ENCODE results near the gene CCDC106. TPM values are rescaled to one million over a fixed set of nuclear protein-coding genes. Genes with fewer than 3 reads are reported as not detected.

Gene CCDC106
- total RNA-seq, 1 experiment from 2014 or later, result 17.4 TPM

DNA sequence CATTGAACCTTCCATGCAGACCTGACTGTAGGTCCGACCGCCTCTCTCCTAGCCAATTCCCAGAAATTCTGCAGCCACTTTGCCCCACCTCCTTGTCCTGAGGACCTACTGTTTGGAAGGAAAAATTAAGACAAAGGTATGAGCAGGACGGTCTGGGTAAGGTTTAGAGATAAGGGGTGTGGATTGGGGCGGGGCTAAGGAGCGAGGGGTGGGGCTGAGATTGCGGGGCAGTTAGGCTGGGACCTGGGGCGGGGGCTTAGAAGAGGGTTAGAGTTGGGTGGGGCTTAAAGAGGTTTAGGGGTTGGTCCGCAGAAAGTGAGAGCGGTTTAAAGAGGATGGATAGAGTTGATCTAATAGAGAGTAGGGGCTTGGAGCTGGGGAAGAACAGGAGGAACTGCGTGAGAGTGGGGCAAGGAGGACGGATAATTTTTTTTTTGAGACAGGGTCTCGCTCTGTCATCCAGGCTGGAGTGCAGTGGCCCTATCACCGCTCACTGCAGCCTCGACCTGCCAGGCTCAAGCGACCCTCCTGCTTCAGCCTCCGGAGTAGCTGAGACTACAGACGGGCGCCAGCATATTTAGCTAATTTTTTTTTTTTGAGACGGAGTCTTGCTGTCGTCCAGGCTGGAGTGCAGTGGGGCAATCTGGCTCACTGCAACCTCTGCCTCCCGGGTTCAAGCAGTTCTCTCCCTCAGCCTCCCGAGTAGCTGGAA is 44.3 kb upstream of the CCDC106 start:
- H3K27me3 ChIP-seq (replicated peaks; ENCODE audit: control insufficient read depth, insufficient read depth, low read length), result no peaks in the 10 kb centered on the region
- peak overlapping the region; percentile 79 for H3K27ac Mint-ChIP-seq (ENCODE audit: unreplicated experiment)
- peaks cover 3% of the 10 kb centered on the region for H3K9me3 Mint-ChIP-seq (ENCODE audit: unreplicated experiment)
- H3K4me1 ChIP-seq, result peaks cover 7% of the 10 kb centered on the region
- TF ChIP-seq, protein P1, sequence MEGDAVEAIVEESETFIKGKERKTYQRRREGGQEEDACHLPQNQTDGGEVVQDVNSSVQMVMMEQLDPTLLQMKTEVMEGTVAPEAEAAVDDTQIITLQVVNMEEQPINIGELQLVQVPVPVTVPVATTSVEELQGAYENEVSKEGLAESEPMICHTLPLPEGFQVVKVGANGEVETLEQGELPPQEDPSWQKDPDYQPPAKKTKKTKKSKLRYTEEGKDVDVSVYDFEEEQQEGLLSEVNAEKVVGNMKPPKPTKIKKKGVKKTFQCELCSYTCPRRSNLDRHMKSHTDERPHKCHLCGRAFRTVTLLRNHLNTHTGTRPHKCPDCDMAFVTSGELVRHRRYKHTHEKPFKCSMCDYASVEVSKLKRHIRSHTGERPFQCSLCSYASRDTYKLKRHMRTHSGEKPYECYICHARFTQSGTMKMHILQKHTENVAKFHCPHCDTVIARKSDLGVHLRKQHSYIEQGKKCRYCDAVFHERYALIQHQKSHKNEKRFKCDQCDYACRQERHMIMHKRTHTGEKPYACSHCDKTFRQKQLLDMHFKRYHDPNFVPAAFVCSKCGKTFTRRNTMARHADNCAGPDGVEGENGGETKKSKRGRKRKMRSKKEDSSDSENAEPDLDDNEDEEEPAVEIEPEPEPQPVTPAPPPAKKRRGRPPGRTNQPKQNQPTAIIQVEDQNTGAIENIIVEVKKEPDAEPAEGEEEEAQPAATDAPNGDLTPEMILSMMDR (IDR thresholded peaks at IDR 0.05; ENCODE audit: insufficient read depth in 1 of 2, low read depth in 1 of 2, low read length in 1 of 2, severe bottlenecking in 1 of 2, unreplicated experiment in 1 of 2), result no peak
- peak overlapping the region; percentile 86 for H3K4me3 Mint-ChIP-seq (ENCODE audit: unreplicated experiment)
- intact Hi-C loops (cut with micrococcal nuclease; ENCODE audit: unreplicated experiment), result no loop called here
- ChIA-PET CTCF (interaction anchor here (1.0 to 3.0 kb wide), 4 partner anchors 22 to 100 kb away, joined by 3 to 16 read pairs (median 8); partner anchors contain the start of gene SBK3), POLR2A (interaction anchor here (0.6 to 2.8 kb wide), 8 partner anchors 15 to 114 kb away, joined by 3 to 17 read pairs (median 6); partner anchors contain the start of gene ZNF784)
- H3K4me1 Mint-ChIP-seq (ENCODE audit: low read depth, unreplicated experiment), result peaks cover 15% of the 10 kb centered on the region
- H3K9me3 ChIP-seq, result no peaks in the 10 kb centered on the region
- peaks cover 50% of the 10 kb centered on the region for H3K36me3 Mint-ChIP-seq (ENCODE audit: insufficient read depth, unreplicated experiment)
- BruUV-seq (replicated peaks), result no TSS peak
- no peaks in the 10 kb centered on the region for H3K27me3 Mint-ChIP-seq (ENCODE audit: insufficient read depth, unreplicated experiment)
- no peaks in the 10 kb centered on the region for H3K36me3 ChIP-seq (ENCODE audit: control insufficient read depth, insufficient read depth, low read length)
- DNase-seq, result no peak
- peak overlapping the region; percentile 87 for H3K4me3 ChIP-seq (ENCODE audit: low read depth, low read length)

DNA sequence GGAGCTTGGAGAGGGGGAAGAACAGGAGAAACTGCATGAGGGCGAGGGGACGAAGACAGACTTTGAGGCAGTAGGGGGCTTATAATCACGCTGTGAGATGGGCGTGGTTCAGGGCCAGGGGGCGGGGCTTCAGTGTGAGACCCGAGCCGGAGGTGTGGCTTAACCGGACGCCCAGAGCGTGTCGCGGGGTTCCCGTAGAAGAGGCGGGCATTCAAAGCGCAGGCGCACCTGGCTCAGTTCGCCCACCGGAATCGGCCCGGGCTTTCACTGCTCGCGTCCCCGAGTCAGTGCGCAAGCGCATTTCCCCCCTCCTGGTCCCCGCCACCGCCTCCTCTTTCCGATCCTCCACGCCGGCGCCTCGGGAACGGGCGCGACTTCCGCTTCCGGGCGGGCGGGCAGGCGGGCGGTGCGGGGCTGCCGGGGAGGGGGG is 42.8 kb upstream of the CCDC106 start:
- Mint-ChIP-seq H3K36me3 (ENCODE audit: insufficient read depth, unreplicated experiment) (peaks cover 38% of the 10 kb centered on the region), H3K27me3 (ENCODE audit: insufficient read depth, unreplicated experiment) (no peaks in the 10 kb centered on the region), H3K4me3 (ENCODE audit: unreplicated experiment) (peak overlapping the region; percentile 86), H3K9me3 (ENCODE audit: unreplicated experiment) (no peaks in the 10 kb centered on the region), H3K27ac (ENCODE audit: unreplicated experiment) (peak overlapping the region; percentile 80), H3K4me1 (ENCODE audit: low read depth, unreplicated experiment) (peaks cover 12% of the 10 kb centered on the region)
- intact Hi-C loops (cut with micrococcal nuclease; ENCODE audit: unreplicated experiment), result loop anchor here (1.0 kb wide), 2 partner anchors 24 to 56 kb away; no protein-coding TSS in a partner anchor
- Histone ChIP-seq H3K4me1 (peaks cover 6% of the 10 kb centered on the region; the same call in 1 of the 2 replicates), H3K27me3 (replicated peaks; ENCODE audit: control insufficient read depth, insufficient read depth, low read length) (no peaks in the 10 kb centered on the region), H3K4me3 (ENCODE audit: low read depth, low read length) (peak overlapping the region; percentile 87), H3K9me3 (no peaks in the 10 kb centered on the region), H3K36me3 (ENCODE audit: control insufficient read depth, insufficient read depth, low read length) (no peaks in the 10 kb centered on the region)
- CTCF ChIA-PET, result interaction anchor here (0.6 to 3.0 kb wide), 10 partner anchors 19 to 137 kb away, joined by 5 to 30 read pairs (median 6); partner anchors contain the start of gene ZNF784
- no TSS peak for BruUV-seq (replicated peaks)
- DNase-seq, result peak; percentile 99
- POLR2A ChIA-PET, result interaction anchor here (0.6 to 2.8 kb wide), 11 partner anchors 18 to 266 kb away, joined by 3 to 17 read pairs (median 4); partner anchors contain the start of genes ISOC2, ZNF628 and ZNF784
- TF ChIP-seq, protein P1 (IDR thresholded peaks at IDR 0.05; ENCODE audit: insufficient read depth in 1 of 2, low read depth in 1 of 2, low read length in 1 of 2, severe bottlenecking in 1 of 2, unreplicated experiment in 1 of 2), result no peak

DNA sequence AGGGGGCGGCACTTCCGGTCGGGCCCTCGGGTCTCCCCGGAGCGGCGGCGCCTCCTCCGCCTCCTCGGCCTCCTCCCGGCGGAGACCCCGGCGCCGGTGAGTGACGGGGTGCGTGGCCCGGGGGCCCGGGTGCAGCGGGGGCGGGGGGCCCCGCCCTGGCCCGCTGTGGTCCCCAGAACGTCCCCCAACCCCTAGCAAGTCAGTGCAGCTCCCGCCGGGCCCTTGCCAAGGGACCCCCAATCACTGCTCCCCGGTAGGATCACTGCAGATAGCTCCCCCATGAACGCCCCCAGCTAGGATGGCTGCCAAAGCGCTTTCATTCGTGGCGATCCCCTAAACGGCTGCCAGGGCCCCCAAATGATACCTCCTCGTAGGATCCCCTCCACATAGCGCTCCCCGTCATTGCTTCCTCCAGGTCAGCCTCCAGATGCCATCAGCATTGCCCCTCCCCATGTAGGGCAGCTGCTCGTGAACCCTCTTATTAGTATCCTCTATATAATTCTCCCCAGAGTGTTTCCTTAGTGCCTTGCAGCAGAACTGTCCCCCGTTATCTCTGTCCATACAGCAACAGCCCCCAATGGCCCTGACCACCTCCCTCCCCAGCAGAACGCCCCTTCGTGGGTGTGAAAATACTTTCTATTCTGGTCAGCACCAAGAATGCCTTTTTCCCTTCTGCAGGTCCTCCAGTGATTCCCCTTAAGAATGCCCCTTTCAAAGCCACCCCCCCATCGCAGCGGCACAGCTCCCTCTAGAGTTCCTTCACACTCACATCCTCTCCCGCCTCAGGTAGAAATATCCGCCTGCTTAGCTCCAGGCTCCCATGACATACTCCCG is 42.2 kb upstream of the CCDC106 start, which contains the start of gene ZNF865:
Gene ZNF865 (plus strand): TSS at position 11 of the 834 bp plus-strand sequence. CDS start 7,972 bp downstream, outside the sequence.
- Histone ChIP-seq H3K4me3 (ENCODE audit: low read depth, low read length) (peak within 1 kb of the TSS; percentile 87), H3K36me3 (ENCODE audit: control insufficient read depth, insufficient read depth, low read length) (no peaks in the 10 kb centered on the region), H3K27me3 (replicated peaks; ENCODE audit: control insufficient read depth, insufficient read depth, low read length) (no peaks in the 10 kb centered on the region), H3K9me3 (no peaks in the 10 kb centered on the region), H3K4me1 (peaks cover 6% of the 10 kb centered on the region; the same call in 1 of the 2 replicates)
- ChIA-PET CTCF (interaction anchor here (0.5 to 3.0 kb wide), 18 partner anchors 18 to 640 kb away, joined by 3 to 30 read pairs (median 6); partner anchors contain the start of genes ISOC2, UBE2S and ZNF784), POLR2A (interaction anchor here (0.5 to 2.8 kb wide), 12 partner anchors 19 to 267 kb away, joined by 3 to 22 read pairs (median 4); partner anchors contain the start of genes ZNF628 and ZNF784)
- Mint-ChIP-seq H3K4me1 (ENCODE audit: low read depth, unreplicated experiment) (peaks cover 12% of the 10 kb centered on the region), H3K36me3 (ENCODE audit: insufficient read depth, unreplicated experiment) (peaks cover 37% of the 10 kb centered on the region), H3K27ac (ENCODE audit: unreplicated experiment) (peak within 1 kb of the TSS; percentile 88), H3K4me3 (ENCODE audit: unreplicated experiment) (peak within 1 kb of the TSS; percentile 86), H3K27me3 (ENCODE audit: insufficient read depth, unreplicated experiment) (no peaks in the 10 kb centered on the region), H3K9me3 (ENCODE audit: unreplicated experiment) (no peaks in the 10 kb centered on the region)
- intact Hi-C loops (cut with micrococcal nuclease; ENCODE audit: unreplicated experiment), result loop anchor here (1.0 kb wide), 5 partner anchors 18 to 89 kb away; partner anchors contain the start of gene ZNF784
- TF ChIP-seq, protein P1 (IDR thresholded peaks at IDR 0.05; ENCODE audit: insufficient read depth in 1 of 2, low read depth in 1 of 2, low read length in 1 of 2, severe bottlenecking in 1 of 2, unreplicated experiment in 1 of 2), result peak; percentile 85 to 93
- peak; percentile 85 to 87 for DNase-seq
- no TSS peak for BruUV-seq (replicated peaks)
